Activated naive CD4-positive, alpha-beta T cell treated with anti-CD3 and anti-CD28 coated beads, Interleukin-2, amount 50 U/mL, for 16 hours (primary cell): Measurements from ENCODE around the gene WDR90.

Experiments
- DNase-seq: peaks from one replicate; pipeline ENCODE4 v3.0.0-alpha.2; 2020

WDR90 gene

GRCh38 chr16:711084-711483 is 61.9 kb downstream of the WDR90 start:
- DNase-seq = no peak

DNA sequence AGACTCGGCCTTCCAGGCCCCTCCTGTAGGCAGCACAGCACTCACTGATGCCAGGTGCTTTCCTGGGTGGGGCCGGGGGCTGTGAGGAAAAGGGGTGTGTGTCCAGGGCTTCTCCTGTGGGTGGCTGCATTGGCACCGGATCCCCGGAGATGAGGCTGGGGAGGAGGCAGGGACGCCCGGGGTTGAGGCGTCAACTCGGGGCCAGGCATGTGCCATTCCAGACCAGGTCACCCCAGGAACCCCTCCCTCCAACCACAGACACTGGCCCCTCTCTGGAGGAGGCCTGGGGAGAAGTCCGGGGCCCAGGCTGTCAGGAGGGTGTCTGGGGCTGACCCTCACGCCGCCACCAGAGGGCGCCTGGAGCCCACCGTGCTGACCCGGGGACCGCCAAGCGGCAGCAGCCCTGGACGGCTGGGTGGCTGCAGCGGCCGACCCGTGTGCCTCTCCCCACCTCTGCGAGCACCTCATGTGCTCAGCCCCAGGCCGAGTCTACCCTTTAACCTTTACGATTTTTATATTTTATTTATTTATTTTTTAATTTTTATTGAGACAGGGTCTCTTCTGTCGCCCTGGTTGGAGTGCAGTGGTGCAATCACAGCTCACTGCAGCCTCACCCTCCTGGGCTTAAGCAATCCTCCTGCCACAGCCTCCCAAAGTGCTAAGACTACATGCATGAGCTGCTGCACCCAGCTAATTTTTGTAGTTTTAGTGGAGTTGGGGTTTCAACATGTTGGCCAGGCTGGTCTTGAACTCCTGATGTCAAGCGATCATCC is 62.6 kb downstream of the WDR90 start:
- DNase-seq = peak; percentile 80

GRCh38 chr16:712740-713250 is 63.6 kb downstream of the WDR90 start:
- peak; percentile 56 for DNase-seq

GRCh38 chr16:714079-714478 is 64.9 kb downstream of the WDR90 start:
- DNase-seq = no peak

DNA sequence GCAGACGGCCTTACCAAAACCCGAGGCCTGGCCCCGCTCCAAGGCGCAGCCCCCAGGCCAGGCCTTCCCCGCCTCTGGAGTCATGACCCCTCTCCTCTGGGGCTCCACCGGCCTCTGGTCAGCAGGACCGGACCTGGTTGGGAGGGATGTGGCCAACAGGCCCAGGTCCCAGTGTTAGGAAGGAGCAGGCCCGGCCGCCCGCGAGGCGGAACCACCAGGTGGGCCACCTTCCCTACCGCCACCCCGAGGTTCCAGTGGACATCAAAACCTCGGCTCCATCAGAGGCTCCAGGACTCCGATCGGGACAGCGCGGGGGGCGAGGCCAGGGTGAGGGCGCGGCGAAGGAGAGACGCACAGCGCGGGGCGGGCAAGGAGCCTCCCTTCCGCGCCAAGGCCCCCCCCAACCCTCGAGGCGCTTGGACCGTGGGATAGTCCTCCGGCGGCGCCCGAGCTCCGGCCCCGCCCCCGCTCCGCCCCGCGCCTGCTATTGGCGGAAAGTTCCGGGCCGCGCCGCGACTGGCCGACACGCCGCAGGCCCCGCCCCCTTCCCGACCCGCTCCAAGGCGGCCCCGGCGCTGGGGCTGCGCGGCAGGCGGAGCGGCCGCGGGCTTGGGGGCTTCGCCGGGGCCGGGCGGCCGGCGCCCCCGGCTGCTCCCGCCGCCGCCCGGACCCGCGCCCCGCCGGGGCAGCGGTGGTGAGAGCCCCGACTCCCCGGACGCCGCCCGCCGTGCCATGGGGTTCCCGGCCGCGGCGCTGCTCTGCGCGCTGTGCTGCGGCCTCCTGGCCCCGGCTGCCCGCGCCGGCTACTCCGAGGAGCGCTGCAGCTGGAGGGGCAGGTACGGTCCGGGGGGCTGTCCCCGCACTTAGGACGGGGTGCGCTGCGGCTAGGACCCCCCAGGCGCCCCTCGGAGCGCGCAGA is 65.7 kb downstream of the WDR90 start, which contains the start of gene METRN:
Gene METRN (plus strand): TSS at position 561 of the 919 bp plus-strand sequence. CDS start 172 bp downstream, at position 733.
- peak; percentile 92 for DNase-seq

DNA sequence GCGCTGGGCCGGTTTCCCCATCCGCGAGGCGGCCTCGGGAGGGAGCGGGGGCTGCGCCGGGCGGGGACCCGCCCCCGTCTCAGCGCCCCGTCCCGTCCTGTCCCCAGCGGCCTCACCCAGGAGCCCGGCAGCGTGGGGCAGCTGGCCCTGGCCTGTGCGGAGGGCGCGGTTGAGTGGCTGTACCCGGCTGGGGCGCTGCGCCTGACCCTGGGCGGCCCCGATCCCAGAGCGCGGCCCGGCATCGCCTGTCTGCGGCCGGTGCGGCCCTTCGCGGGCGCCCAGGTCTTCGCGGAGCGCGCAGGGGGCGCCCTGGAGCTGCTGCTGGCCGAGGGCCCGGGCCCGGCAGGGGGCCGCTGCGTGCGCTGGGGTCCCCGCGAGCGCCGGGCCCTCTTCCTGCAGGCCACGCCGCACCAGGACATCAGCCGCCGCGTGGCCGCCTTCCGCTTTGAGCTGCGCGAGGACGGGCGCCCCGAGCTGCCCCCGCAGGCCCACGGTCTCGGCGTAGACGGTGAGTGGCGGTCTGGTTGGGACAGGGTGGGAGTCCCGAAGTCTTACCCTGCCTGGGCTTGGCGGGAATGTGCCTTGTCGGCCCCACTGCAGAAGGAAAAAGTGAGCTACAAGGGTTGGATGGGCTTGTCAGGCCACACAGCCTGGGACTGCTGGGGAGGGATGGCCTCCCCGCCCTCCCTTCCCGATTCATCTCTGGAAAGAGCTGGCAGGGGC is 66.5 kb downstream of the WDR90 start:
- DNase-seq = no peak

DNA sequence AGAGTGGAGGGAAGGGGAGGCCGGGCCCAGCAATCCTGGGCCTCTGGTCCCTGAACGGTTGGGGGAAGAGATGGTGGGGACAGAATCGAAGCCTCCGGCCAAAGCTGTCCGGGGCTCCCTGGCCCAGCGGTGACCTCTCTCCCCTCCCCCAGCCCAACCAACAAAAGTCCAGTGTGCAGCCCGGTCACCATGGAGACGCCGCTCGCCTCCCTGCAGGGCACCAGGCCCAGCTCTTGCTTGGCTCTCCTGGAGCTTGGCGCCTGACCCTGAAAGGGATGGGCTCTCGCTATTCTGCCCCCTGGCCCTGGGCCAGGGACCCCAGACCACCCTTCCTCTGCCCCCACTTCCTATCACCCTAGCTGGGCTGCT is 67.0 kb downstream of the WDR90 start:
- no peak for DNase-seq

DNA sequence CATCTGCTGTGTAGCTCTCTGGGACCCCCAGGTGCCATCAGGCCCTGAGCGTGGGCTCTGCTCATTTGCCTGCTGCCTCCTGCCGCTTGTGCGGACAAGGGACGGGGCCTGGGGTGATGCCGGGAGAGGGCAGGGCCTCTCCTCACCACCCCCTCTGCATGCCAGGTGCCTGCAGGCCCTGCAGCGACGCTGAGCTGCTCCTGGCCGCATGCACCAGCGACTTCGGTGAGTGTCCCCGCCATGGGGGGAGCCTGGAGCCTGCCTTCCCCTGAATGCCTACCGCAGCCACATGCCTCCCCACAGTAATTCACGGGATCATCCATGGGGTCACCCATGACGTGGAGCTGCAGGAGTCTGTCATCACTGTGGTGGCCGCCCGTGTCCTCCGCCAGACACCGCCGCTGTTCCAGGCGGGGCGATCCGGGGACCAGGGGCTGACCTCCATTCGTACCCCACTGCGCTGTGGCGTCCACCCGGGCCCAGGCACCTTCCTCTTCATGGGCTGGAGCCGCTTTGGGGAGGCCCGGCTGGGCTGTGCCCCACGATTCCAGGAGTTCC is 67.7 kb downstream of the WDR90 start:
- DNase-seq = no peak
